ENCODE measurements around the gene NBDY.

NBDY gene

DNA sequence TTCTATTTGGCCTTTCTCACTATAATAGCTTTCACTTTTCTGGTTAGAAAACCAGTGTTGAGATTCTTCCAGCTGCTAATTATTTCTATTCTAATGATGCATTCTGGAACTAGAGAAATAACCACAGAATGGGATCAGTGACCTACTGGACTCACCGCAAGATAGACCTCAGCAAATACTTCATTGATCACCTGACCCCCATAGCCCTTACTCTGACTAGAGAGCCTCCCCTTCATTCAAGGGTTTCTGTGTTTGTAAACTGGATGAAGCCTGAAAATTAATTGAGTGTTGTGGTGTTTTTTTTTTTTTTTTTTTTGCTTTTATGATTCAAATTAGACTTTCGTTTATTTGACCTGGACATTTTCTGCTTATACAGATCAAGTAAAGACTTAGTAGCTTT is 97.0 kb downstream of the NBDY start:
- no peak for TF ChIP-seq SNAI2 (CRISPR knock-in tag; IDR thresholded peaks at IDR 0.05)
- TF ChIP-seq PPARA (CRISPR knock-in tag; IDR thresholded peaks at IDR 0.05; ENCODE audit: borderline replicate concordance) = no peak
- no peak for TF ChIP-seq ZC3H10 (CRISPR knock-in tag; IDR thresholded peaks at IDR 0.05)
- TF ChIP-seq ESRRG (CRISPR knock-in tag; IDR thresholded peaks at IDR 0.05) = no peak
- TF ChIP-seq OSR1 (CRISPR knock-in tag; IDR thresholded peaks at IDR 0.05) = no peak
- TF ChIP-seq, protein P1, sequence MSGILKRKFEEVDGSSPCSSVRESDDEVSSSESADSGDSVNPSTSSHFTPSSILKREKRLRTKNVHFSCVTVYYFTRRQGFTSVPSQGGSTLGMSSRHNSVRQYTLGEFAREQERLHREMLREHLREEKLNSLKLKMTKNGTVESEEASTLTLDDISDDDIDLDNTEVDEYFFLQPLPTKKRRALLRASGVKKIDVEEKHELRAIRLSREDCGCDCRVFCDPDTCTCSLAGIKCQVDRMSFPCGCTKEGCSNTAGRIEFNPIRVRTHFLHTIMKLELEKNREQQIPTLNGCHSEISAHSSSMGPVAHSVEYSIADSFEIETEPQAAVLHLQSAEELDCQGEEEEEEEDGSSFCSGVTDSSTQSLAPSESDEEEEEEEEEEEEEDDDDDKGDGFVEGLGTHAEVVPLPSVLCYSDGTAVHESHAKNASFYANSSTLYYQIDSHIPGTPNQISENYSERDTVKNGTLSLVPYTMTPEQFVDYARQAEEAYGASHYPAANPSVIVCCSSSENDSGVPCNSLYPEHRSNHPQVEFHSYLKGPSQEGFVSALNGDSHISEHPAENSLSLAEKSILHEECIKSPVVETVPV (CRISPR knock-in tag; IDR thresholded peaks at IDR 0.05) = no peak
- TF ChIP-seq TCF4 (CRISPR knock-in tag; IDR thresholded peaks at IDR 0.05; ENCODE audit: borderline replicate concordance) = no peak
- no peak for TF ChIP-seq ZFP30 (CRISPR knock-in tag; IDR thresholded peaks at IDR 0.05)
- TF ChIP-seq TOX (CRISPR knock-in tag; IDR thresholded peaks at IDR 0.05; ENCODE audit: borderline replicate concordance) = no peak
- TF ChIP-seq BACH2 (CRISPR knock-in tag; IDR thresholded peaks at IDR 0.05; ENCODE audit: borderline replicate concordance) = no peak
- no peak for TF ChIP-seq RARB (CRISPR knock-in tag; IDR thresholded peaks at IDR 0.05)
- TF ChIP-seq, protein P2, sequence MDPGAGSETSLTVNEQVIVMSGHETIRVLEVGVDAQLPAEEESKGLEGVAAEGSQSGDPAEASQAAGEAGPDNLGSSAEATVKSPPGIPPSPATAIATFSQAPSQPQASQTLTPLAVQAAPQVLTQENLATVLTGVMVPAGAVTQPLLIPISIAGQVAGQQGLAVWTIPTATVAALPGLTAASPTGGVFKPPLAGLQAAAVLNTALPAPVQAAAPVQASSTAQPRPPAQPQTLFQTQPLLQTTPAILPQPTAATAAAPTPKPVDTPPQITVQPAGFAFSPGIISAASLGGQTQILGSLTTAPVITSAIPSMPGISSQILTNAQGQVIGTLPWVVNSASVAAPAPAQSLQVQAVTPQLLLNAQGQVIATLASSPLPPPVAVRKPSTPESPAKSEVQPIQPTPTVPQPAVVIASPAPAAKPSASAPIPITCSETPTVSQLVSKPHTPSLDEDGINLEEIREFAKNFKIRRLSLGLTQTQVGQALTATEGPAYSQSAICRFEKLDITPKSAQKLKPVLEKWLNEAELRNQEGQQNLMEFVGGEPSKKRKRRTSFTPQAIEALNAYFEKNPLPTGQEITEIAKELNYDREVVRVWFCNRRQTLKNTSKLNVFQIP (CRISPR knock-in tag; IDR thresholded peaks at IDR 0.05; ENCODE audit: borderline replicate concordance, low read depth) = no peak
- TF ChIP-seq, protein P3, sequence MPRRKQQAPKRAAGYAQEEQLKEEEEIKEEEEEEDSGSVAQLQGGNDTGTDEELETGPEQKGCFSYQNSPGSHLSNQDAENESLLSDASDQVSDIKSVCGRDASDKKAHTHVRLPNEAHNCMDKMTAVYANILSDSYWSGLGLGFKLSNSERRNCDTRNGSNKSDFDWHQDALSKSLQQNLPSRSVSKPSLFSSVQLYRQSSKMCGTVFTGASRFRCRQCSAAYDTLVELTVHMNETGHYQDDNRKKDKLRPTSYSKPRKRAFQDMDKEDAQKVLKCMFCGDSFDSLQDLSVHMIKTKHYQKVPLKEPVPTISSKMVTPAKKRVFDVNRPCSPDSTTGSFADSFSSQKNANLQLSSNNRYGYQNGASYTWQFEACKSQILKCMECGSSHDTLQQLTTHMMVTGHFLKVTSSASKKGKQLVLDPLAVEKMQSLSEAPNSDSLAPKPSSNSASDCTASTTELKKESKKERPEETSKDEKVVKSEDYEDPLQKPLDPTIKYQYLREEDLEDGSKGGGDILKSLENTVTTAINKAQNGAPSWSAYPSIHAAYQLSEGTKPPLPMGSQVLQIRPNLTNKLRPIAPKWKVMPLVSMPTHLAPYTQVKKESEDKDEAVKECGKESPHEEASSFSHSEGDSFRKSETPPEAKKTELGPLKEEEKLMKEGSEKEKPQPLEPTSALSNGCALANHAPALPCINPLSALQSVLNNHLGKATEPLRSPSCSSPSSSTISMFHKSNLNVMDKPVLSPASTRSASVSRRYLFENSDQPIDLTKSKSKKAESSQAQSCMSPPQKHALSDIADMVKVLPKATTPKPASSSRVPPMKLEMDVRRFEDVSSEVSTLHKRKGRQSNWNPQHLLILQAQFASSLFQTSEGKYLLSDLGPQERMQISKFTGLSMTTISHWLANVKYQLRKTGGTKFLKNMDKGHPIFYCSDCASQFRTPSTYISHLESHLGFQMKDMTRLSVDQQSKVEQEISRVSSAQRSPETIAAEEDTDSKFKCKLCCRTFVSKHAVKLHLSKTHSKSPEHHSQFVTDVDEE (CRISPR knock-in tag; IDR thresholded peaks at IDR 0.05) = no peak
- no peak for TF ChIP-seq ARNTL (CRISPR knock-in tag; IDR thresholded peaks at IDR 0.05; ENCODE audit: borderline replicate concordance, low read depth)
- TF ChIP-seq ZFP3 (CRISPR knock-in tag; IDR thresholded peaks at IDR 0.05) = no peak
- no peak for TF ChIP-seq GLIS3 (CRISPR knock-in tag; IDR thresholded peaks at IDR 0.05)
- TF ChIP-seq, protein P4, sequence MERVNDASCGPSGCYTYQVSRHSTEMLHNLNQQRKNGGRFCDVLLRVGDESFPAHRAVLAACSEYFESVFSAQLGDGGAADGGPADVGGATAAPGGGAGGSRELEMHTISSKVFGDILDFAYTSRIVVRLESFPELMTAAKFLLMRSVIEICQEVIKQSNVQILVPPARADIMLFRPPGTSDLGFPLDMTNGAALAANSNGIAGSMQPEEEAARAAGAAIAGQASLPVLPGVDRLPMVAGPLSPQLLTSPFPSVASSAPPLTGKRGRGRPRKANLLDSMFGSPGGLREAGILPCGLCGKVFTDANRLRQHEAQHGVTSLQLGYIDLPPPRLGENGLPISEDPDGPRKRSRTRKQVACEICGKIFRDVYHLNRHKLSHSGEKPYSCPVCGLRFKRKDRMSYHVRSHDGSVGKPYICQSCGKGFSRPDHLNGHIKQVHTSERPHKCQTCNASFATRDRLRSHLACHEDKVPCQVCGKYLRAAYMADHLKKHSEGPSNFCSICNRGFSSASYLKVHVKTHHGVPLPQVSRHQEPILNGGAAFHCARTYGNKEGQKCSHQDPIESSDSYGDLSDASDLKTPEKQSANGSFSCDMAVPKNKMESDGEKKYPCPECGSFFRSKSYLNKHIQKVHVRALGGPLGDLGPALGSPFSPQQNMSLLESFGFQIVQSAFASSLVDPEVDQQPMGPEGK (CRISPR knock-in tag; IDR thresholded peaks at IDR 0.05; ENCODE audit: borderline replicate concordance) = no peak
- TF ChIP-seq, protein P5, sequence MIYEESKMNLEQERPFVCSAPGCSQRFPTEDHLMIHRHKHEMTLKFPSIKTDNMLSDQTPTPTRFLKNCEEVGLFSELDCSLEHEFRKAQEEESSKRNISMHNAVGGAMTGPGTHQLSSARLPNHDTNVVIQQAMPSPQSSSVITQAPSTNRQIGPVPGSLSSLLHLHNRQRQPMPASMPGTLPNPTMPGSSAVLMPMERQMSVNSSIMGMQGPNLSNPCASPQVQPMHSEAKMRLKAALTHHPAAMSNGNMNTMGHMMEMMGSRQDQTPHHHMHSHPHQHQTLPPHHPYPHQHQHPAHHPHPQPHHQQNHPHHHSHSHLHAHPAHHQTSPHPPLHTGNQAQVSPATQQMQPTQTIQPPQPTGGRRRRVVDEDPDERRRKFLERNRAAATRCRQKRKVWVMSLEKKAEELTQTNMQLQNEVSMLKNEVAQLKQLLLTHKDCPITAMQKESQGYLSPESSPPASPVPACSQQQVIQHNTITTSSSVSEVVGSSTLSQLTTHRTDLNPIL (CRISPR knock-in tag; IDR thresholded peaks at IDR 0.05; ENCODE audit: low read depth) = no peak
- no peak for TF ChIP-seq ZNF70 (CRISPR knock-in tag; IDR thresholded peaks at IDR 0.05)
- ATAC-seq = no peak

DNA sequence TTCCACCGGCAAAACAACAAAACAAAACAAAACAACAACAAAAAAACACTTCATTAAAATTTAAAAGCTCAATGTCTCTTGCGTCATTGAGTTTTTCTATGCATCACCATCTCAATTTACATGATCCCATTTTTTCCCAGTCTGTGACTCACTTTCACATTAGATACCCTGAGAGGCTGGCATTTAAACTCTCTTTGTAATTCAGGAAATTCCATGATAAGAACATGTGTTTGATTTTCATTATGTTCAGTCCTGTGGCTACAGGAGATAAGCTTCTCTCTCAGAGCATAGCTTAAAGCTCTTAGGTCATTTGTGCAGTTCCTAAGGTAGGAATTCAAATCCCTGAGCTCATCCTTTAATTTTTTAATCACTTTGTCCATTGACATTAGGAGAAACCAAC is 104.6 kb downstream of the NBDY start:
- ATAC-seq = no peak
- TF ChIP-seq ZNF565 (CRISPR knock-in tag; conservative IDR thresholded peaks at IDR 0.05; ENCODE audit: low read depth) (no peak), BACH2 (CRISPR knock-in tag; IDR thresholded peaks at IDR 0.05; ENCODE audit: borderline replicate concordance) (no peak), ARNTL (CRISPR knock-in tag; IDR thresholded peaks at IDR 0.05; ENCODE audit: borderline replicate concordance, low read depth) (no peak)
- TF ChIP-seq, protein P2 (CRISPR knock-in tag; IDR thresholded peaks at IDR 0.05; ENCODE audit: borderline replicate concordance, low read depth) = no peak
- TF ChIP-seq, protein P1 (CRISPR knock-in tag; IDR thresholded peaks at IDR 0.05) = no peak
